Measurements from ENCODE around the gene CDH22. TPM values are rescaled to one million over a fixed set of nuclear protein-coding genes. Genes with fewer than 3 reads are reported as not detected.

Gene CDH22
- total RNA-seq, 2 donors from 2014 or later = not detected

GRCh38 chr20:46179862-46180261 is 128.4 kb downstream of the CDH22 start:
- H3K36me3 Mint-ChIP-seq (ENCODE audit: insufficient read depth in 2 of 2) = no peaks in the 10 kb centered on the region
- ATAC-seq (replicated peaks in 1 of 2) = no peak
- H3K9me3 Mint-ChIP-seq = no peaks in the 10 kb centered on the region
- H3K27me3 Mint-ChIP-seq (ENCODE audit: low read depth) = peaks cover 38% of the 10 kb centered on the region
- H3K4me1 Mint-ChIP-seq (ENCODE audit: low read depth) = no peaks in the 10 kb centered on the region
- H3K27ac Mint-ChIP-seq = no peak overlapping the region
- no peak overlapping the region for H3K4me3 Mint-ChIP-seq
- no peak for DNase-seq

GRCh38 chr20:46178891-46179290 is 129.4 kb downstream of the CDH22 start:
- no peak for ATAC-seq (replicated peaks in 1 of 2)
- H3K4me3 Mint-ChIP-seq = no peak overlapping the region
- no peaks in the 10 kb centered on the region for H3K4me1 Mint-ChIP-seq (ENCODE audit: low read depth)
- H3K36me3 Mint-ChIP-seq (ENCODE audit: insufficient read depth in 2 of 2) = no peaks in the 10 kb centered on the region
- peaks cover 43% of the 10 kb centered on the region for H3K27me3 Mint-ChIP-seq (ENCODE audit: low read depth)
- no peak overlapping the region for H3K27ac Mint-ChIP-seq
- no peaks in the 10 kb centered on the region for H3K9me3 Mint-ChIP-seq
- no peak for DNase-seq

GRCh38 chr20:46177768-46178167 is 130.5 kb downstream of the CDH22 start:
- no peak overlapping the region for H3K27ac Mint-ChIP-seq

DNA sequence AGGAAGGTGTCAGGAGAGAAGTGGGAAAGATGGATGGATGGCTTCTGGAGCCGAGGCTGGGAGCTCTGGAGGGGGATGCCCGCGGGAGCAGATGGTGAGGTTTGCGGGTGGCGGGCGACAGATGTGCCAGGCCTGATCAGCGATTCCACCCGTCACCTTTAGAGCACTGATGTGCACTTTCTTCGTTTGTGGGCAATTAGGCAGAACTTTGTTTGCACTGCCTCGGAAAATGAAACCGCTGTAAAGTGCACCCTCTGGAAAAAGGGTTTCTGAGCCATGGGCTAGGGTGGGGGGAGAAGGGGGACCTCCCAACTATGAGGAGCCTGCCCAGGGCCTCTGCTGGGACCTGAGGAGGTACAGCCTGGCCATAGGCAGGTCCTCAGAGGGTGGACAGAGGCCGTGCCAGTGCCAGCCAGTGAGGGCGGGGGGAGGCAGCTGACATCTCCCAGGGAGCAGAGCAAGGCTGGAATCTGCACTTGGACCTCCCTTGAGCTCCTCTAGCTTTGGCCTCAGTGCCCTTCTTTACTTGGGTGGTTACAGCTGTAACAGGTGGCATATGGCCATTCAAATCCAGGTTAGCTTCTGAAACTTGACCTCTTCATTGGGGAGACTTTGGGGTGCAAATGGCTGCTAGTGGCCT is 131.4 kb downstream of the CDH22 start:
- H3K27ac Mint-ChIP-seq = no peak overlapping the region
- no peak for ATAC-seq (replicated peaks in 1 of 2)
- H3K4me3 Mint-ChIP-seq = no peak overlapping the region
- H3K4me1 Mint-ChIP-seq (ENCODE audit: low read depth) = no peaks in the 10 kb centered on the region
- no peak for DNase-seq
- H3K27me3 Mint-ChIP-seq (ENCODE audit: low read depth) = peaks cover 58% of the 10 kb centered on the region
- no peaks in the 10 kb centered on the region for H3K36me3 Mint-ChIP-seq (ENCODE audit: insufficient read depth in 2 of 2)
- no peaks in the 10 kb centered on the region for H3K9me3 Mint-ChIP-seq

More at GRCh38 chr20:46177768-46178167, 130.5 kb downstream of the CDH22 start:
- H3K4me3 Mint-ChIP-seq = no peak overlapping the region
- no peaks in the 10 kb centered on the region for H3K4me1 Mint-ChIP-seq (ENCODE audit: low read depth)
- ATAC-seq (replicated peaks in 1 of 2) (no peak), DNase-seq (no peak)
- no peaks in the 10 kb centered on the region for H3K9me3 Mint-ChIP-seq
- H3K36me3 Mint-ChIP-seq (ENCODE audit: insufficient read depth in 2 of 2) = no peaks in the 10 kb centered on the region
- H3K27me3 Mint-ChIP-seq (ENCODE audit: low read depth) = peaks cover 54% of the 10 kb centered on the region

DNA sequence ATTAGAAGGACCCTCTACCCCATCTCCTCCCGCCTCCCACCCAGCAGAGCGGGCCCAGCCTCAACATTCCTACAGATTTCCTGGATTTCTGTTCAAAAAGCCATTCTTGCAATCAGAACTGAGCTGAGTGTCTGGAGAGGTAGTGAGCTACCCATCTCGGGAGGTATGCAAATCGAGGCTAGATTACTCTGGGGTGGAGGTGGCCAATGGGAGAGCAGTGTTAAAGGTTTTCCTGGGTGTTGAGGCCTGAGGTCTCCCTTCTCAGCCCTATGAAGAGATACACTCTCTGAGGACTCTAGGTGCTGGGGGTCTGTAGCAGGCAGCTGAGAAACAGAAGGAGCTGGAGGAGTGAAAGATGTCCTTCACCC is 133.2 kb downstream of the CDH22 start:
- no peak for ATAC-seq (replicated peaks in 1 of 2)
- H3K4me1 Mint-ChIP-seq (ENCODE audit: low read depth) = no peaks in the 10 kb centered on the region
- no peak overlapping the region for H3K27ac Mint-ChIP-seq
- peak overlapping the region in 1 of 2 donors; percentile 44 for H3K4me3 Mint-ChIP-seq
- no peaks in the 10 kb centered on the region for H3K9me3 Mint-ChIP-seq
- peaks cover 55% of the 10 kb centered on the region for H3K27me3 Mint-ChIP-seq (ENCODE audit: low read depth)
- no peak for DNase-seq
- H3K36me3 Mint-ChIP-seq (ENCODE audit: insufficient read depth in 2 of 2) = no peaks in the 10 kb centered on the region

DNA sequence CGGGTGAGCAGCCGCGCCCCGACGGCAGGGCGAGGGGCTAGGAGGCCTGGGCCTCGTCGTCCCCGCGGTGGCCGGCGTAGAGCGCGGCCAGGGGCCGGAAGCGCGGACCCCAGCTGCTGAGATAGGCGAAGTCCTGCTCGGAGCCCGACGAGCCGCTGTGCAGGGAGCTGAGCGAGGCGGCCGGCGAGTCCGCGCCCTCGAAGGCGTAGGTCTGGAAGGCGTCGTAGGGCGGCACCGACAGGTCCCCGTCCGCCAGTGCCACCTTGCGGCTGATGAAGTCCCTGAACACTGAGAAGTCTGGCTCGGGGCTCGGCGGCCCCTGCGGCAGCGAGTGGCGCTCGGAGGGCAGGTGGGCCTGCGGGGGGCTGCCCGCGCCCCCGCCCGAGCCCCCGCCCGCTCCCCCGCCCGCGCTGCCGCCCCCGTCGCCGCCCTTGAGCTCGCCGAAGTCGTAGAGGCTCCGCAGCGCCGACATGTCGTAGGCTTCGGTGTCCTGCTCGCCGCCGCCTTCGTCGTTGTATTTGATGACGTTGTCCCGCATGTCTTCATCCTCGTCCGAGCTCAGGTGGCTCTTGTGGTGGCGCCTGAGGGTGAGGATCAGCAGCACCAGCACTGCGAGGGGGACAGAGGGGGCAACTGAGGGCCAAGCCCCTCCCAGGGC is 133.7 kb downstream of the CDH22 start:
- peak overlapping the region in 1 of 2 donors; percentile 44 for H3K4me3 Mint-ChIP-seq
- ATAC-seq (replicated peaks in 1 of 2) = peak; percentile 92 to 93
- no peaks in the 10 kb centered on the region for H3K9me3 Mint-ChIP-seq
- H3K4me1 Mint-ChIP-seq (ENCODE audit: low read depth) = no peaks in the 10 kb centered on the region
- no peak overlapping the region for H3K27ac Mint-ChIP-seq
- H3K36me3 Mint-ChIP-seq (ENCODE audit: insufficient read depth in 2 of 2) = no peaks in the 10 kb centered on the region
- DNase-seq = peak; percentile 75 to 82
- H3K27me3 Mint-ChIP-seq (ENCODE audit: low read depth) = peaks cover 55% of the 10 kb centered on the region

GRCh38 chr20:46173652-46174468 is 134.4 kb downstream of the CDH22 start:
- ATAC-seq (replicated peaks in 1 of 2) = no peak
- H3K27ac Mint-ChIP-seq = no peak overlapping the region
- no peaks in the 10 kb centered on the region for H3K4me1 Mint-ChIP-seq (ENCODE audit: low read depth)
- no peaks in the 10 kb centered on the region for H3K36me3 Mint-ChIP-seq (ENCODE audit: insufficient read depth in 2 of 2)
- no peak for DNase-seq
- no peaks in the 10 kb centered on the region for H3K9me3 Mint-ChIP-seq
- H3K4me3 Mint-ChIP-seq = no peak overlapping the region
- H3K27me3 Mint-ChIP-seq (ENCODE audit: low read depth) = peaks cover 55% of the 10 kb centered on the region

- Mint-ChIP-seq H3K4me3 (no peak overlapping the region), H3K36me3 (ENCODE audit: insufficient read depth in 2 of 2) (no peaks in the 10 kb centered on the region), H3K27me3 (ENCODE audit: low read depth) (peaks cover 50% of the 10 kb centered on the region), H3K27ac (no peak overlapping the region), H3K4me1 (ENCODE audit: low read depth) (no peaks in the 10 kb centered on the region), H3K9me3 (no peaks in the 10 kb centered on the region)
- DNase-seq = no peak
- no peak for ATAC-seq (replicated peaks in 1 of 2)
Observed at GRCh38 chr20:46172961-46173536, 135.2 kb downstream of the CDH22 start.

DNA sequence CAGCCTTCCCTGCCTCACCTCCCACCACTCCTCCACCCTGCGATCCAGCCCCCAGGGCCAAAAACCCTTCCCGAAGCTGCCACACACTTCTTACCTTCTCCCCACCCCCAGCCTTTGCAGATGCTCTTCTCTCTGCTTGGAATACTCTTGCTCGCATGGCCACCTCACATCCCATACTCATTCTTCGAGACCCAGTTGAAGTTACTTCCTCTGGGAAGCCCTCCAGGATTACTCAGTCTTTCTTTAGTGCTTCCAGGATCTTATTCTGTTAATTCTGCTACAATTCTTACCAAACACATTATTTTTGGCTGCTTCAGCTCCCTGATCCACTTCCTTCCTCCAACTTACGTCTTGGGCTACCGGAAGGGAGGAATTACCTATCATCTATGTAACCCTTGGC is 135.8 kb downstream of the CDH22 start:
- Mint-ChIP-seq H3K4me1 (ENCODE audit: low read depth) (no peaks in the 10 kb centered on the region), H3K4me3 (no peak overlapping the region), H3K36me3 (ENCODE audit: insufficient read depth in 2 of 2) (no peaks in the 10 kb centered on the region), H3K9me3 (no peaks in the 10 kb centered on the region), H3K27me3 (ENCODE audit: low read depth) (peaks cover 44% of the 10 kb centered on the region), H3K27ac (no peak overlapping the region)
- ATAC-seq (replicated peaks in 1 of 2) = no peak
- no peak for DNase-seq

DNA sequence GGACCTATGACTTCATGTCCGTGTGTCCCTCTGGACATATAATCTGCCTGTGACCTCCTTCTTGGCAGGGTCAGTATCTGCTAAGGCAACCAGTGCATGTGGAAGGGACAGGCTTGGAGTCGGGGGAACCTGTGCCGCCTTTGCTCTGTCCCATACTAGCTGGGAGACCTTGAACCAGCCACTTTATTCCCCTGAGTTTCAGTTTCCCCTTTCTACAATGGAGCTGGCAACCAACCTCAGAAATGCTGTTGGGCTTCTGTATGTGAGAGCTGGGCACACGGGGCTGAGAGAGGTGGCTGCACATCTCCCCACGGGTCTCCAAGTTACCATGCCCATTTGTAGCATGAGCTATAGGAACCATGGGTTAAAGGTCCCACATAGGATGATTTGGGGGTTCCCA is 136.4 kb downstream of the CDH22 start:
- no peaks in the 10 kb centered on the region for H3K4me1 Mint-ChIP-seq (ENCODE audit: low read depth)
- ATAC-seq (replicated peaks in 1 of 2) = no peak
- no peak overlapping the region for H3K27ac Mint-ChIP-seq
- no peak for DNase-seq
- H3K4me3 Mint-ChIP-seq = no peak overlapping the region
- no peaks in the 10 kb centered on the region for H3K36me3 Mint-ChIP-seq (ENCODE audit: insufficient read depth in 2 of 2)
- no peaks in the 10 kb centered on the region for H3K9me3 Mint-ChIP-seq
- peaks cover 44% of the 10 kb centered on the region for H3K27me3 Mint-ChIP-seq (ENCODE audit: low read depth)

- no peak for ATAC-seq (replicated peaks in 1 of 2)
- peaks cover 46% of the 10 kb centered on the region for H3K27me3 Mint-ChIP-seq (ENCODE audit: low read depth)
Observed at GRCh38 chr20:46171476-46171875, 136.8 kb downstream of the CDH22 start.

GRCh38 chr20:46169245-46170171 is 138.8 kb downstream of the CDH22 start:
- H3K4me1 Mint-ChIP-seq (ENCODE audit: low read depth) = no peaks in the 10 kb centered on the region
- no peak overlapping the region for H3K27ac Mint-ChIP-seq
- DNase-seq (no peak), ATAC-seq (replicated peaks in 1 of 2) (no peak)
- H3K27me3 Mint-ChIP-seq (ENCODE audit: low read depth) = peaks cover 38% of the 10 kb centered on the region
- H3K9me3 Mint-ChIP-seq = no peaks in the 10 kb centered on the region
- H3K4me3 Mint-ChIP-seq = no peak overlapping the region
- H3K36me3 Mint-ChIP-seq (ENCODE audit: insufficient read depth in 2 of 2) = no peaks in the 10 kb centered on the region

More at GRCh38 chr20:46171476-46171875, 136.8 kb downstream of the CDH22 start:
- H3K4me3 Mint-ChIP-seq = no peak overlapping the region
- no peak overlapping the region for H3K27ac Mint-ChIP-seq
- H3K9me3 Mint-ChIP-seq = no peaks in the 10 kb centered on the region
- no peak for DNase-seq
- no peaks in the 10 kb centered on the region for H3K4me1 Mint-ChIP-seq (ENCODE audit: low read depth)
- H3K36me3 Mint-ChIP-seq (ENCODE audit: insufficient read depth in 2 of 2) = no peaks in the 10 kb centered on the region
